Fibroblast of pulmonary artery (primary cell): ENCODE measurements around the gene LOXHD1.

Experiments used
- DNase-seq: peaks from one replicate; pipeline ENCODE4 v3.0.0-alpha.2; 2010; ENCODE audit warnings: low read depth
- H3K4me3 ChIP-seq: replicated peaks from 2 replicates; pipeline ENCODE4 v1.5.1; 2011; ENCODE audit warnings: low read depth, mild to moderate bottlenecking, control low read depth, low read length, moderate library complexity
- TF ChIP-seq, protein P1 (sequence below): IDR thresholded peaks from 2 replicates; pipeline ENCODE4 v1.5.1; 2011; ENCODE audit warnings: mild to moderate bottlenecking, control low read depth, low read length, inconsistent platforms; ENCODE audit errors: missing control alignments

Gene LOXHD1

GRCh38 chr18:46459789-46460455, 197.1 kb downstream of the LOXHD1 start:
- no peak for DNase-seq
- TF ChIP-seq, protein P1, sequence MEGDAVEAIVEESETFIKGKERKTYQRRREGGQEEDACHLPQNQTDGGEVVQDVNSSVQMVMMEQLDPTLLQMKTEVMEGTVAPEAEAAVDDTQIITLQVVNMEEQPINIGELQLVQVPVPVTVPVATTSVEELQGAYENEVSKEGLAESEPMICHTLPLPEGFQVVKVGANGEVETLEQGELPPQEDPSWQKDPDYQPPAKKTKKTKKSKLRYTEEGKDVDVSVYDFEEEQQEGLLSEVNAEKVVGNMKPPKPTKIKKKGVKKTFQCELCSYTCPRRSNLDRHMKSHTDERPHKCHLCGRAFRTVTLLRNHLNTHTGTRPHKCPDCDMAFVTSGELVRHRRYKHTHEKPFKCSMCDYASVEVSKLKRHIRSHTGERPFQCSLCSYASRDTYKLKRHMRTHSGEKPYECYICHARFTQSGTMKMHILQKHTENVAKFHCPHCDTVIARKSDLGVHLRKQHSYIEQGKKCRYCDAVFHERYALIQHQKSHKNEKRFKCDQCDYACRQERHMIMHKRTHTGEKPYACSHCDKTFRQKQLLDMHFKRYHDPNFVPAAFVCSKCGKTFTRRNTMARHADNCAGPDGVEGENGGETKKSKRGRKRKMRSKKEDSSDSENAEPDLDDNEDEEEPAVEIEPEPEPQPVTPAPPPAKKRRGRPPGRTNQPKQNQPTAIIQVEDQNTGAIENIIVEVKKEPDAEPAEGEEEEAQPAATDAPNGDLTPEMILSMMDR = no peak
- H3K4me3 ChIP-seq = no peak overlapping the region

DNA sequence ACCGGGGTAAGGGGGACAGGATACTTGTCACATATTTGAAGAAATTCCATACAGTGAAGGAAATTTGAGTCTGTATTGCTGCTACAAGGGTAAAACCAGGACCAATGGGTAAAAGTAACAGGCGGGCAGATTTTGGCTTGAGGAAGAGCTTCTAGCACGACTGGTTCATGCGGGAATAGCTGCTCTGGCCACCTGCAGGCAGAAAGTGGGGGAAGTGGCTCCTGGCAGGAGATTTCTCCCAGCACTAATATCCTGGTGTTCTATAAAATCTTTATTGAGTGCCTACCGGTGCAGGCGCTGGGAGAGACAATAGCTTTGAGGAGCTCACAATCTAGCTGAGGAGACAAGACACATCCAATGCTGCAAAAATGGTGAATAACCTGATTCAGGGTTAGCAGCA, 198.5 kb downstream of the LOXHD1 start:
- TF ChIP-seq, protein P1 = no peak
- H3K4me3 ChIP-seq = no peak overlapping the region
- DNase-seq = no peak

GRCh38 chr18:46456691-46457090, 200.3 kb downstream of the LOXHD1 start:
- no peak for DNase-seq
- H3K4me3 ChIP-seq = no peak overlapping the region
- TF ChIP-seq, protein P1 = no peak

- TF ChIP-seq, protein P1 = no peak
- no peak for DNase-seq
- no peak overlapping the region for H3K4me3 ChIP-seq
Observed at GRCh38 chr18:46452820-46453219, 204.2 kb downstream of the LOXHD1 start.

- TF ChIP-seq, protein P1 = no peak
- H3K4me3 ChIP-seq = no peak overlapping the region
- DNase-seq = no peak
Observed at GRCh38 chr18:46449499-46449898, 207.5 kb downstream of the LOXHD1 start.

- DNase-seq = no peak
- TF ChIP-seq, protein P1 = no peak
- H3K4me3 ChIP-seq = no peak overlapping the region
Observed at GRCh38 chr18:46449033-46449432, 208.0 kb downstream of the LOXHD1 start.

DNA sequence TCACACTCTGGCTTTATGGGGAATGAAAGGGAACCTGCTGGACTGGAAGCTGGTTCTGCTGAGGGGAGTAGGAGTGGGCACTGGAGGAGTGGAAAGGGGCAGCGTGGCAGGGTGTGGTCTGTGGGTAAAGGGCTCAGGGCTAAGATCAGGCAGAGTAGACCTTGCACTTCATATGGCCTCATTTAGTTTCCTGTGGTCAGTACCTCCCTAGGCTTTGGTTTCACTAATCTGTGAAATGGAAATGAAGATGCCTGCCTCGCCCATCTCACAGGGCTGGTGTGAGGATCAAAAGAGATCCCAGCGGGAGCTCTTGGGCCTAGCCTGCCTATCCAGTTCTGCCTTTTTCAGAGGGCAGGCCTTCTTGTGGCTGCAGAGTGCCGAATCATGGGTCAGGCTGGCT, 208.7 kb downstream of the LOXHD1 start:
- no peak overlapping the region for H3K4me3 ChIP-seq
- DNase-seq = no peak
- TF ChIP-seq, protein P1 = no peak
